COR-L47 (cell line): ENCODE measurements around the gene KCNK13.
"Not testable (repeated sequence)": the region's sequence is repeated elsewhere in the genome, so short reads cannot be mapped to it uniquely, and the experiment has no call there.

Experiments used
- DNase-seq: peaks from one replicate; lab custom pipeline; 2025; lab: John Stamatoyannopoulos, UW

The KCNK13 gene

DNA sequence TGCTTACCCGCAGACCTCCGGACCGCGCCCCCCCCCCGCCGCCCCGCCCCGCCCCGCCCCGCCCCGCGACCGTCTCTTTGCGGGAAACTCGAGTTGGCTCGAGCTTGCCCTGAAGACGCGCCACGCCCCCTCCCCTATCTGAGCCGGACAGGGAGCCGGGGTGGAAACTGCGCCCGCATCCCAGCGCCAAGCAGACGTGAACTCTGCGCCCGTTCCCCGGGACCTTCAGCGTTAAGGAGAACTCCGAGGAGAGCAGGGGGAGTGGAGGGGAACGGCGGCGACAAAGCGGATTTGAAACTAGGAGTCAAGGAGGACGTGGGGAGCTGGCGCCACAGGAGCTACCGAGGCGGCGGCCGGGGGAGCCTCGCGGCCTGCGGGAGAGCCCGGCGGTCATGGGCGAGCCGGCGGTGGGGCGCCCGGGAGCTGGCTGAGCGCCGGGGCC is at the start of gene KCNK13:
Gene KCNK13 (plus strand): TSS at position 310 of the 442 bp plus-strand sequence. CDS start 212 bp downstream, outside the sequence.
- DNase-seq, result peak; percentile 18

DNA sequence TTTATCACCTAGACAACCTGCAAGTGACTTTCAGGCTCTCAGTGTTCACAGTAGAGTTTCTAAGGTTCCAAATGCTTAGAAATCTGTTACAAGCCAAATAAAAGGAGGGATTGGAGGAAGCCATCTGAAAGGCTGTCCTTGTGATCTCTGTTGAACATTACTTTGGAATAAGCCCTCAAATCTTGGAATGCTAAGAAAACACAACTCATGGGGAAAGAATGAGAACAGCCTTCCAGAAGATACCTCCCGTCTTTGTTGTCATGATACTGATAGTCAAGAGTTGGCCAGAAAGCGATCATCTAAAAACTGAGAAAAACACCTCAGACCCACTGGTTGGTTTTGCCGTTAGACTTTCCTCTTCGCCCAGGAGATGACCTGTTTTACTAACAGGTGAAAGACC is 44.4 kb upstream of the KCNK13 start:
- DNase-seq, result no peak

DNA sequence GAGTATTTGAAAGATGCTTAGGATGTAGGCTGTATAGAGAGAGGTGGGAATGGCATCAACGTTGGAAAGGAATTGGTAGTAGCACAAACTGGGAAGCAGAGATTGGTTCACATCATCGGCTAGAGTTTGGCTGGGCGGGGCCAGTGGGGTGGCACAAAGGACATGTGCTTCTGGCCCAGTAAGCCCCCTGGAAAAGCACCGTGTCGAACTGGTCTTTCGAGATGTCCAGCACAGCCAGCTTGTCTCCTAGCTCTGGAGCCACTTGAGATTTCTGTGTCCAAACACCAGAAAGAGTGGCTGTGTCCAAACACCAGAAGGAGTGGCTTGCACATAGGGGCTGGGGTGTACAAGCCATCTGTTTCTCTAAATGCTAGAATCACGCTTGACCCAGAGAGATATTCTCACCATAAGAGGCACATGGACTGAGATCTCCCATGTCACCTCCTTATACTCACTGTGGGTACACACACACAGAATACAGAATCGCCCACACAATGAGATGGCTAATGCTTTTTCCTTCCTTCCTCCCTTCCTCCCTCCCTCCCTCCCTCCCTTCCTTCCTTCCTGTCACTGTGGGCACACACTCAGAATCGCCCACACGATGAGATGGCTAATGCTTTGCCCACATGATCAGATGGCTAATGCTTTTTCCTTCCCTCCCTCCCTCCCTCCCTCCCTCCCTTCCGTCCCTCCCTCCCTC is 41.8 kb upstream of the KCNK13 start:
- no peak for DNase-seq

DNA sequence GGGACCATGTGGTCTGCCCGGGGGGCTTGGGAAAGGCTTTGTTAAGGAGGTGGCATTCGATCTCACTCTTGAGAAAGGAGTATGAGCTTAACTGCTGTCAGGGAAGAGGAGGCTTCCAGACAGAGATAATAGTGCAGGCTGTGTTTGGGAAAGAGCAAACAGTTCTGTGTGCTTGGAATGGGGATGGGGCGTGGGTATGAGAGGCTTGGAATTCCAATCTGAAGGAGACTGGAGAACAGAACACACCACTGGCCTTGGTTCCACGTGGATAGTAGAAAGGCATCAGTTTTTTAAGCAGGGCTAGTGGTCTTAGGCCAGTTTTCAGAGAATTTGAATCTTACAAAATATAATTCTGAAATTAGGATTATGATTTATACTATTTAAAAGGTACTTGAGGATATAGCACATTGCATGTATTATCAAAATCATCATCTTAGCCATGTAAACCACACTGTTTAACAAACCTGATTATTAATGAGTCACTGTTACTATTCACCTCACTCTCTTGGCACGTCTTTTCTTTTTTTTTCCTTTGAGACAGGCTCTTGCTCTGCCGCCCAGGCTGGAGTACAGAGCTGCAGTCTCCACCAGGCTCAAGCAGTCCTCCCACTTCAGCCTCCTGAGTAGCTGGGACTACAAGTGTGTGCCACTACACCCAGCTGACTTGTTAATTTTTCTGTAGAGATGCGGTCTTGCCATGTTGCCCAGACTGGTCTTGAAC is 38.5 kb upstream of the KCNK13 start:
- no peak for DNase-seq

DNA sequence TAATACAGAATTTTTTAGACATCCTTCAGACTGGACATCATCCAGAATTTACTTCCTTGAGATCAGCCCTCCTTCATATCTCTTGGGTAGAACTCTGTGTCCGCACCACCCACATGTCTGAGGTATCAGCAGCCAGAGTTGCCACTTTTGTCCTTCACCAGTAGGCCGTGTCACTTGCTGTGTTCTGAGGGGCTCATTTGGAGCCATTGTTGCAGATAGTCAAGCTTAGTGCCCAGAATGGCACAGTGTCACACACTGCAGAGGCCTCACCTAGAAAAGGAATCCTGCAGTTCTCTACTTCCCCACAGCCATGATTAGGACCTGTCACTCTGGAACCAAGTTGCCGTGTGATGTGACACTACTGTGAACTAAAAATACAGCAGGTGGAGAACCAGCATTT is 36.9 kb upstream of the KCNK13 start:
- DNase-seq, result no peak

DNA sequence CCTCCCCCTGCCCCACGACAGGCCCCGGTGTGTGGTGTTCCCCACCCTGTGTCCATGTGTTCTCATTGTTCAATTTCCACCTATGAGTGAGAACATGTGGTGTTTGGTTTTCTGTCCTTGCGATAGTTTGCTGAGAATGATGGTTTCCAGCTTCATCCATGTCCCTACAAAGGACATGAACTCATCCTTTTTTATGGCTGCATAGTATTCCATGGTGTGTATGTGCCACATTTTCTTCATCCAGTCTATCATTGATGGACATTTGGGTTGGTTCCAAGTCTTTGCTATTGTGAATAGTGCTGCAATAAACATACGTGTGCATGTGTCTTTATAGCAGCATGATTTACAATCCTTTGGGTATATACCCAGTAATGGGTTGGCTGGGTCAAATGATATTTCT is 35.2 kb upstream of the KCNK13 start:
- not testable (repeated sequence) for DNase-seq

DNA sequence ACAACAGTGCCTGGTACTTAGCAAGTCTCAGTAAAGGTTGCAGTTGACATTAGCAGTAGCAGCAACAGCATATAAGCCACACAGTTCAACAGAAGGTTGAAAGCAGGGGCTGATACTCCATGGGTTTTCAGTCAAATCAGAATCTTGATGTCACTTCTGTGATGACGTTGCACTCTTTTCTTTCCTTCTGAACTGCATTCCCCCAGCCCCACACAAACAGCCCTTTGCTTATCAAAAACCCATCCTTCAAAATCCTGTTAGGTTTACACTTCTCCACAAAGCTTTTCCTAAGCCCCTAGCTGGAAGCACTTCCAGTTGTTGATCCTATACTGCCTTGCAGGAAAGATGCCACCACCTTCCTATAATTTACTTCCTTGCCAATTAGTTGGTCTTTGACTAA is 34.0 kb upstream of the KCNK13 start:
- DNase-seq, result no peak

DNA sequence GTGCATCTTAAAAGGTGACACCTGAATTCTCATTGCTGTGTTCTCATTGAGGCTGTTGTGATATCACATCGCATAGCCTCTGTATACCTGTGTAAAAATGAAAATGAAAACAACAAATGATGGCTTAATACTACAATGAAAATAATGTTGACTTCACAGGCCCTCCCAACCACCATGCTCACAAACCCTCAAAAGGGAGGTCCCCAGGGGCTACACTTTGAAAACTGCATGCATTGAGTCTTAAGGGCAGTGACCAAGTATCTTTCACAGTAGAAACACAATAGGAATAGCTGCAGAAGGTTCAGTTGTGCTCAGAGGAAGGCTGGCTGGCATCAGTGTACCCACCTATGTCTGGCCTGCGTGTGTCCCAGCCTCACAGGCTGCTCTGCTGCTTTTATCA is 27.6 kb upstream of the KCNK13 start:
- no peak for DNase-seq

DNA sequence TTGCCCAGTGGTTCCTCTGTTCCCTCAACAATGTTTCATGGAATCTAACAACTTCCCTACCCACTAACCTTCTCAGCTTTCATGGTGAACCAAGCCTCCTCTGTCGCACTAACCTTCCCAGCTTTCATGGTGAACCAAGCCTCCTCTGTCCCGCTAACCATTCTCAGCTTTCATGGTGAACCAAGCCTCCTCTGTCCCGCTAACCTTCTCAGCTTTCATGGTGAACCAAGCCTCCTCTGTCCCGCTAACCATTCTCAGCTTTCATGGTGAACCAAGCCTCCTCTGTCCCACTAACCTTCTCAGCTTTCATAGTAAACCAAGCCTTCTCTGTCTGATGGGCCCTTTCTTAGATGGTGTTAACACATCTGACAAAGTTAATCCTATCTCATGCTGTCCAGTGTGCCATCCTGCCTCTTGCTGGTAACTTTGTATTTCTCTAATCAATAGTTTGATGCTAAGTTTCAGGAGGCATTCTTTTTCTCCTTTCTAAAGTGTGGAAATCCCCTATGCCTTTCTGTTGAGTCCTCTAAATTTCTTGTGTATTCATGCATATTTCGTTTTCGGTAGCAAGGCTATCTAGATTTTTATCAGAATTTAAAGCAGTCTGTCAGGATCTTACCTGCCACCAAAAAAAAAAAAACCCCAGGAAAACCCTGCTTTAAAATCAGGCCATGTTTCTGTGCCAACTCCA is 26.8 kb upstream of the KCNK13 start:
- no peak for DNase-seq

DNA sequence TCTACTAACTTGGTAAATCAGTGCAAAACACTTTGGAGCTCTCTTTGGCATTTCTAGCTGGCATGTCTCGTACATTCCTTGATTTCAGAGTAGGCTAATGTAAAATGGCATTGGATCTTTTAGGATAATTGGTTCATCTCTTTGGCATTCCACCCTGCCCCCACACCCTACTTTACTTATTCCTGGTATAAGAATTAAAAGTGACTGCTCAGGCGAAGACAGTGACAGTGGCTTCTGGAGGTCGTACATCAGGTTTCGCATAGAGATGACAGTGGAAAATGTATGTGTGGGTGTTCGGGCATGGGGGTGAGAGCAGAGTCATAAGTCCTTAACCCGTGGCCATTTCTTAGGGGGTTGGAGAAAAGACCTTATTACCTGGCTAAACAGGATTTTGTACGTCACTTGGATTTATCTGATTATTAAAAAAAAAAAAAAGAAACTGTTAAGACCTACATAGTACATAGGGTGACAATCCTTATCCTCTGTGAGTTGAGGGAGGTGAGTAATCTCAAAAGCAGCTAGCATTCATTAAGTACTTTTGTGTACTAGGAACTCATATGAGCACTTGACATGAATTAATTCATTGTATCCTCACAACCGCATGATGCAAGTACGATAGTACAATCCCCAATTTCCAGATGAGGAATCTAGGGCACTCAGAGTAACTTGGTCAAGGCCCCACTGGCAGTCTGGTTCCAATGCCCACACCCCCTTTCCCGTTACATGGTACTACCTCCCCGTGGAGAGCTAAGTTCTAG is 22.4 kb upstream of the KCNK13 start:
- no peak for DNase-seq

DNA sequence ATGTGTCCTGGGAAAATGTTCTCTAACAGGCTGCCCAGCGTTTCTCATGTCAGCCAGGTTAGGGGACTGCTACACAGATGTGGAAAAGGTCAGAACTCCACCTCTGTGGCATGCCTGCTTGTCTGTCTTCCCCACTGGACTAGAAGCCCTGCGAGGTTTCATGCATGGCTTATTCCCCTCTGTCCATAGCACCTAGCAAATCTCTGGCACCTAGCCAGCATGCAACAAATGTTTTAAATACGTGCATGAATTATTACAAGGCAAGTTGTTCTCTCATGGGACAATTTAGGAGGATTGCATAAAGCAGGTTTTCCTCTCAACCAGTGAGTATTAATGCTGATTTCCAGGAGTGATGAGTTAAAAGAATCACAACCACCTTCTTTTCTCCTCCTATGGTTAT is 21.4 kb upstream of the KCNK13 start:
- no peak for DNase-seq

DNA sequence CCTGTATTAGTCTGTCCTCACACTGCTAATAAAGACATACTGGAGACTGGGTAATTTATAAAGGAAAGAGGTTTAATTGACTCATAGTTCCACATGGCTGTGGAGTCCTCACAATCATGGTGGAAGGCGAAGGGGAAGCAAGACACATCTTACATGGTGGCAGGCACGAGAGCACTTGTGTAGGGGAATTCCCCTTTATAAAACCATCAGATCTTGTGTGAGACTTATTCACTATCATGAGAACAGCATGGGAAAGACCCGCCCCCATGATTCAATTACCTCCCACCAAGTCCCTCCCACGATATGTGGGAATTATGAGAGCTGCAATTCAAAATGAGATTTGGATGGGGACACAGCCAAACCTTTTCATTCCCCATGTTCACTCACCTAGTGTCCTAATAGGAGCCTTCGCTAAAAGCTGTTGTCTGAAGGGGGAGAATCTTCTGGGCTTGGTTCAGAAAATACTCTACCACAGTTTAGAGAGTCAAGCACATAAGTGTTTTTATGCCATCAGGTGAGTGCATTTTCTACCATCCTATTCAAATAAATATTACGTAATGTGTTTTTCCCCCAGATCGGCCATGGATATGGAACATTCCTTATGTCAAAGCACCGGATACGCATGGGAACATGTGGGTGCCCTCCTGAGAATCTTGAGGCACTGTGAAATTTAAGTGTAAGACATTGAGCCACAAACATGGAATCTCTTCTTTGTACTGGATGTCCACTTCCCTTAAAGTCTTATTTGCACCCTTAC is 19.1 kb upstream of the KCNK13 start:
- DNase-seq, result no peak

DNA sequence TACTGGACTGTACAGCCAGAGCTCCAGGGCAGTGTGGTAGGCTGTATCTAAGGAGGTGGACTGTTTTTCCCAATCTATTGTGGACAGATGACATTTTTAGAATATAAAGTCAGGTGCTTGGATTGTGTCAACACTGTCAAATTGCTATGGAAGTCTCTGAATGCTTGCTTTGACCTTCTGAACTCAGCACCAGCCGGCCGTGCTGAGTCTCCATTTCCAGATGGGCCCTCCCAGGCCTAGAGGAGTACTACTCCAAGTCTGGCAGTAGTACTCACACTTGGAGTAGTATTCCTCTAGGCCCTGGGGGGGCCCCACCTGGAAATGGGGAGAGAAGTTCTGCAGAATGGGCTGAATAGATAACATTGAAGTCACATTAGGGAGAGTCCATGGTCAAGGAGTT is 16.2 kb upstream of the KCNK13 start:
- no peak for DNase-seq

DNA sequence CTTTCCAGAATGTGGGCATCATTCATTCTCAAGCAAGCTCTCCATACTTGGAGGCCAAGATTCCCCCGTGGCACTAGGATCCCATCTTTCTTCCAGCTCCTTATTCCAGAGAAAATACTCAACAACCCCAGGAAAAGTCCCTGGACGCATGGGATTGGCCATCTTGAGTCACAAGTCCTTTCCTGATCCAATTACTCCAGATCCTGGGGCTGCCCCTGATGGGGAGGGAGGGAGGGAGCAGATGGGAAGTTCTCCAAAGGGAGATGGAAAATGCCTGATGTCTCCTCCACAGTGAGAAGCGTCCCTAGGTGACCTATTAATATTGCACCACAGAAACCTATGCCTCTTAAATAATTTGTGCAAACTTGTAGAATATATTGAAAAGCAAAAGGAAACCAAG is 12.4 kb upstream of the KCNK13 start:
- DNase-seq, result no peak

DNA sequence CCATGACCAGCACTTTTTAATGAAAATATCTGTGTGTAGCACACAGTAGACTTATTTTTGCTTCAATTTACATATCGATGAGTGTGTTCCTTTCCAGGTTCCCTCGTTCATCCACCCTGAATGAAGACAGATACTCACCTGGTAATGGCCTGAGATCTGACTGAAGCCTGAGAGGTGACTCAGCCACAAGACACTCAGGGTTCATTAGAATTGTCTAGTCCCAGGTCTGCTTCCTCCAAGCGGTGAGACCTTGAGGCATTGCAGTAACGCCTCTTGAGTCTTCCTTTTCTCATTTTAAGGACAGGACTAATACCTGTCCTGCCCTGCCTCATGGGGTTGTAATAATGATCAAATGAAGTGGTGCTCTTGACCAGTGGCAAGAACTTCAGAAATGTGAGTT is 11.5 kb upstream of the KCNK13 start:
- DNase-seq, result no peak

DNA sequence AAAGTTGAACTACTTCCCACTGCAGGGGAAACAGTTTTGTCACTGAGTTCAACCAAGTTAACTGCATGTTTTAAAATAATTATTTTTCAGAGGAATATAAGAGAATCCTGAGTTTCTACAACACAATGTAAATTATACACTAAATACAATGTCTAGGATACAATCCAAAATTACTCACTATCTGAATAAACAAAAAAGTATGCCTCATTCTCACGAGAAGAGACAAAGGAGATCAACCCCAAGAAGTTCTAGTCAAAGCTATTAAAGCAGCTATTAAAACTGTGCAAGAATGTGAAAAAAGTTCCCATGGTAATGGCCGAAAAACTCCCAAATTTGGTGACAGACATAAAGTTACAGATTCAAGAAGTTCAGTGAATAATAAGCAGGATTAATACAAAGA is 8.8 kb upstream of the KCNK13 start:
- DNase-seq, result no peak

DNA sequence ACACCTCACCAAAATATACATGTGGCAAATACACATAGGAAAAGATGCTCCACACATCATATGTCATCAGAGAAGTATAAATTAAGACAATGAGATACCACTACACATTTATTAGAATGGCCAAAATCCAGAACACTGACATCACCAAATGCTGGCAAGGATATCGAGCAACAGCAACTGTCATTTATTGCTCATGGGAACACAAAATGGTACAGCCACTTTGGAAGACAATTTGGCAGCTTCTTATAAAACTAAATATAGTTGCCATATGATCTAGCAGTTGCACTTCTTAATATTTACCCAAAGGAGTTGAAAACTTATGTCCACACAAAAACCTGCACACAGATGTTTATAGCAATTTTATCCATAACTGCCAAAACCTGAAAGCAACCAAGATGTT is 7.0 kb upstream of the KCNK13 start:
- DNase-seq, result no peak

DNA sequence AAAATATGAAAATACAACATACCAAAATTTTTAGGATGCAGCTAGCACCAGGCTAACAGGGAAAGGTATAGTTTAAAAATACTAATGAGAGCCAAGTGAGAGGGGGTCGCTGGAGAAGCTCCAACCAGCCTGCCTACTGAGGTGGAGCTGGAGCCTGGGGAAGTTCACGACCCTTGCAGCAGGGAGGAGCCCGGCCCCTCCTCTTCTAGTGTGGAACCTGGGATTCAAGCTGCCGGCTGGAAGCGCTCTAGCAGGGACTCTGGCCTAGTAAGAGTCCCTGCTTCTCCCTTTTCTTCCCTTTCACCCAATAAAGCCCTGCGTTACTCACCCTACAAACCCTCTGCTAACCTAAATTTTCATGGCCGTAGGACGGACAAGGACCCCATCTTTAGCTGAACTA is 5.0 kb upstream of the KCNK13 start:
- no peak for DNase-seq

DNA sequence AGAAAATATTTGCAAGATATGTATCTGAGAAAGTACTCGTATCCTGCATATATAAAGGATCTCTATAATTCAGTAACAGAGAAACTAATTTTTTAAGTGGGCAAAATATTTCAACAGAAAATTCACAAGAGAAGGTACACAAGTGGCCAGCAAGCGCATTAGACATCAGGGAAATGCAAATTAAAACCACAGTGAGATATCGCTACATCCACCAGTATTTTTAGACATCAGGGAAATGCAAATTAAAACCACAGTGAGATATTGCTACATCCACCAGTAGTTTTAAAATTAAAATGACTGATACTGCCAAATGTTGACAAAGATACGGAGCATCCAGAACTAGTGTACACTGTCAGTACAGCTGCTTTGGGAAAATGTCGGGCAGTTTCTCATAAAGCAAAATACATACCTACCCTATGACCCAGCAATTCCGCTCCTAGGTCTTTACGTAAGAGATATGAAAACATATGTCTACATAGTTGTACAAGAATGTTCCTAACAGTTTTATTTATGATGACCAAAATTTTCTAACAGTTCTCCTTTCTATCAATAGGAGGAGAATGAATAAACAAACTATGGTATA is 2.8 kb upstream of the KCNK13 start:
- no peak for DNase-seq

DNA sequence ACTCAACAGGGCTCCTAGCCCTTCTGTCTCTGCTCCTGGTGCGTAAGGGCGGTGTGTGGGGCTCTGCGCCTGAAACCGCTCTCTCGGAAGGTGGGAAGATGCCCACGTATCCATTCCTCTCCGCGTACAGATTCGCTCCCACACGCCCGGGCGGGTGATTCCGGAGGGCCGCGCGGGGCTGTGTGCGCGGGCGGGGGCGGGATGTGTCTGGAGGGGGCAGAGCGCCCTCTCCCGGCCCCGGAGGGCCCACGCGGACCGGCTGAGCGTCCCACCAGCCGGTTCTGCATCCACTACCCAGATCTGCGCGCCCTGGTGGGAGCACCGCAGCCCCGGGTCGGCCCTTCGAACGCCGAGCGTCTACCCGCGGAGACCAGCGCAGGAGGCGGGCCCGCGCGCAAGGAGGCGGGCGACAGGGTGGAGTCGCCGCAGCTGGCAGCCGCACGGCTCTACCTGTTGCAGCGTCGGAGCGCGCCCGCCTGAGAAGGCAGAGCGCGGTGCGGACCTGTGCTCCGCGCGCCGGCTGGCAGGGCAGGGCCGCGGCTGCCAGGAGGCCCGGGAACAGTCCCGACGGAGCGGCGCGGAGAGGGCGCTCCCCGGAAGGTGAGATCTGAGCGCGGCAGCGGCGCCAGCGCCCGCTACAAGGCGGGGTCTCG is 1.4 kb upstream of the KCNK13 start:
- DNase-seq, result peak; percentile 53
